Ishikawa (cell line): Measurements from ENCODE around the gene TRAPPC2.

Source experiments
- CEBPB ChIP-seq: IDR thresholded peaks from 2 replicates; pipeline ENCODE4 v1.6.1; 2012
- CREB1 ChIP-seq: IDR thresholded peaks from 2 replicates; pipeline ENCODE4 v1.6.1; 2012; ENCODE audit warnings: low read depth
- EGR1 ChIP-seq: IDR thresholded peaks from 2 replicates; pipeline ENCODE4 v1.6.1; 2012
- EP300 ChIP-seq: IDR thresholded peaks from 2 replicates; pipeline ENCODE4 v1.6.1; 2012; ENCODE audit warnings: borderline replicate concordance
- FOXM1 ChIP-seq: IDR thresholded peaks from 2 replicates; pipeline ENCODE4 v1.6.1; 2012; ENCODE audit warnings: low read depth, borderline replicate concordance
- MAX ChIP-seq: IDR thresholded peaks from 2 replicates; pipeline ENCODE4 v1.6.1; 2012
- NFIC ChIP-seq: IDR thresholded peaks from 2 replicates; pipeline ENCODE4 v1.6.1; 2012
- RAD21 ChIP-seq: IDR thresholded peaks from 2 replicates; pipeline ENCODE4 v1.6.1; 2012; ENCODE audit warnings: low read depth
- REST ChIP-seq: IDR thresholded peaks from 2 replicates; pipeline ENCODE4 v1.6.1; 2012; ENCODE audit warnings: low read depth, mild to moderate bottlenecking
- TAF1 ChIP-seq: IDR thresholded peaks from 2 replicates; pipeline ENCODE4 v1.6.1; 2012; ENCODE audit warnings: low read depth, mild to moderate bottlenecking
- TCF12 ChIP-seq: IDR thresholded peaks from 2 replicates; pipeline ENCODE4 v1.6.1; 2012; ENCODE audit warnings: low read depth
- TEAD4 ChIP-seq: IDR thresholded peaks from 2 replicates; pipeline ENCODE4 v1.6.1; 2012
- USF1 ChIP-seq: IDR thresholded peaks from 2 replicates; pipeline ENCODE4 v1.6.1; 2012
- YY1 ChIP-seq: IDR thresholded peaks from 2 replicates; pipeline ENCODE4 v1.6.1; 2012; ENCODE audit warnings: low read depth

Gene TRAPPC2

GRCh38 chrX:13666836-13667235 is 67.6 kb downstream of the TRAPPC2 start:
- TF ChIP-seq CEBPB (no peak), TAF1 (no peak), MAX (no peak), REST (no peak), YY1 (no peak), CREB1 (no peak), NFIC (no peak), FOXM1 (no peak), EP300 (no peak), TEAD4 (no peak), EGR1 (no peak), TCF12 (no peak)

GRCh38 chrX:13664020-13664419 is 70.4 kb downstream of the TRAPPC2 start:
- no peak for TF ChIP-seq REST
- TF ChIP-seq MAX, result no peak
- TF ChIP-seq USF1, result no peak
- no peak for TF ChIP-seq FOXM1
- no peak for TF ChIP-seq RAD21
- no peak for TF ChIP-seq TEAD4

- no peak for TF ChIP-seq TCF12
These were observed 72.0 kb downstream of the TRAPPC2 start for GRCh38 chrX:13662355-13662791.
